HG03565 (cell line): ENCODE measurements around the gene PLEKHA7.
"Not testable (repeated sequence)": the region's sequence is repeated elsewhere in the genome, so short reads cannot be mapped to it uniquely, and the experiment has no call there.

Source experiments
- ATAC-seq: cut with Tn5 transposase; IDR thresholded peaks from one replicate; pipeline ENCODE4 v1.9.1; 2021; ENCODE audit warnings: mild to moderate bottlenecking, moderate library complexity; ENCODE audit not compliant: unreplicated experiment

PLEKHA7 gene

GRCh38 chr11:16979703-16980622, 34.3 kb downstream of the PLEKHA7 start:
- ATAC-seq = no peak

- no peak for ATAC-seq
Measured at GRCh38 chr11:16977994-16978315, 36.3 kb downstream of the PLEKHA7 start.

GRCh38 chr11:16977136-16977993, 36.8 kb downstream of the PLEKHA7 start:
- ATAC-seq = no peak

- ATAC-seq = no peak
Measured at GRCh38 chr11:16976379-16976778, 37.8 kb downstream of the PLEKHA7 start.

GRCh38 chr11:16975906-16976305, 38.3 kb downstream of the PLEKHA7 start:
- no peak for ATAC-seq

- ATAC-seq = no peak
Measured at GRCh38 chr11:16973338-16973964, 40.8 kb downstream of the PLEKHA7 start.

- ATAC-seq = no peak
Measured at GRCh38 chr11:16969010-16969999, 44.9 kb downstream of the PLEKHA7 start.

- ATAC-seq = no peak
Measured at GRCh38 chr11:16968196-16968595, 46.0 kb downstream of the PLEKHA7 start.

GRCh38 chr11:16966930-16967671, 47.1 kb downstream of the PLEKHA7 start:
- ATAC-seq = no peak

- ATAC-seq = no peak
Measured at GRCh38 chr11:16964501-16964900, 49.7 kb downstream of the PLEKHA7 start.

GRCh38 chr11:16963316-16963876, 50.8 kb downstream of the PLEKHA7 start:
- no peak for ATAC-seq

- not testable (repeated sequence) for ATAC-seq
Measured at GRCh38 chr11:16962589-16962988, 51.6 kb downstream of the PLEKHA7 start.

GRCh38 chr11:16962146-16962545, 52.1 kb downstream of the PLEKHA7 start:
- no peak for ATAC-seq

- no peak for ATAC-seq
Measured at GRCh38 chr11:16960250-16960649, 54.0 kb downstream of the PLEKHA7 start.

- ATAC-seq = no peak
Measured at GRCh38 chr11:16959602-16960001, 54.6 kb downstream of the PLEKHA7 start.

GRCh38 chr11:16958833-16959232, 55.4 kb downstream of the PLEKHA7 start:
- ATAC-seq = no peak

- no peak for ATAC-seq
Measured at GRCh38 chr11:16956538-16957153, 57.6 kb downstream of the PLEKHA7 start.

GRCh38 chr11:16953663-16954062, 60.6 kb downstream of the PLEKHA7 start:
- no peak for ATAC-seq
